GM12878 (cell line): Measurements from ENCODE around the gene MAMDC2.

ENCODE experiments used
- CTCF ChIP-seq, 3 experiments: IDR thresholded peaks in 2 of 3; conservative IDR thresholded peaks in 1 of 3; 2 replicates each; pipeline ENCODE4 v1.5.1; 2011; ENCODE audit warnings: low read depth in 3 of 3, low read length in 3 of 3, mild to moderate bottlenecking in 3 of 3, control low read depth in 2 of 3, moderate library complexity in 2 of 3, inconsistent platforms in 1 of 3, mixed read lengths in 1 of 3; ENCODE audit not compliant: control insufficient read depth in 2 of 3, insufficient read depth in 1 of 3; ENCODE audit errors: extremely low read depth in 1 of 3
- EP300 ChIP-seq, 2 experiments: fragments of 150-350 bp in 1 of 2; IDR thresholded peaks; 2 replicates each; pipeline ENCODE4 v1.6.1; 2011 to 2012; ENCODE audit warnings: low read depth in 2 of 2, low read length in 2 of 2, borderline replicate concordance in 1 of 2, improper control_type of control experiment in 1 of 2, inconsistent platforms in 1 of 2; ENCODE audit not compliant: control insufficient read depth in 1 of 2
- SMC3 ChIP-seq: IDR thresholded peaks from 2 replicates; pipeline ENCODE4 v1.6.1; 2011; ENCODE audit warnings: low read length, improper control_type of control experiment, borderline replicate concordance

DNA sequence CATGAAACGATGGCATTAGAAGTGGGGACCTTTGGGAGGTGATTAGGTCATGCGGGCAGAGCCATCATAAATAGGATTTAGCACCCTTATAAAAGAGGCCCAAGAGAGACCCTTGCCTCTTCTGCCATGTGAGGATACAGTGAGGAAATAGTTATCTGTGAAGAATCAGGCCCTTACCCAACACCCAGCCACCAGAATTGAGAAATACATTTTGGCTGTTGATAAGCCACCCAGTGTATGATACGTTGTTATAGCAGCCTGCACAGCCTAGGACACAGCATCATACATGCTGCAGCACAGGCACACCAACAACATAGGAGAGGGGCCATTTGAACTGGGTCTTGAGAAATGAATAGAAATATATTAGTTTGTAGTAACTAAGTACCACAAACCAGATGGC is 8.0 kb upstream of the MAMDC2 start:
- no peak for TF ChIP-seq CTCF (IDR thresholded peaks at IDR 0.05 in 2 of 3, conservative IDR thresholded peaks at IDR 0.05 in 1 of 3; ENCODE audit: control insufficient read depth in 2 of 3, extremely low read depth in 1 of 3, insufficient read depth in 1 of 3, low read depth in 3 of 3, low read length in 3 of 3)
- TF ChIP-seq SMC3 = no peak
- TF ChIP-seq EP300 (IDR thresholded peaks at IDR 0.05; ENCODE audit: borderline replicate concordance in 1 of 2, control insufficient read depth in 1 of 2, low read depth in 2 of 2, low read length in 2 of 2) = no peak
